Progenitor cell of endocrine pancreas (in vitro differentiated cells): ENCODE data around the gene MAP3K8. TPM values are rescaled to one million over a fixed set of nuclear protein-coding genes. Genes with fewer than 3 reads are reported as not detected.

Experiments
- DNase-seq: peaks from one replicate; pipeline ENCODE4 v3.0.0; 2021; ENCODE audit warnings: low spot score; ENCODE audit not compliant: unreplicated experiment
- H3K27ac Mint-ChIP-seq: 2 replicates; pipeline ENCODE4 v1.8.0; 2021; ENCODE audit warnings: mild to moderate bottlenecking, moderate library complexity, mixed read lengths
- H3K27me3 Mint-ChIP-seq: 2 replicates; pipeline ENCODE4 v1.8.0; 2021; ENCODE audit warnings: mixed read lengths
- H3K36me3 Mint-ChIP-seq: 2 replicates; pipeline ENCODE4 v1.8.0; 2022; ENCODE audit warnings: mixed read lengths; ENCODE audit not compliant: insufficient read depth
- H3K4me1 Mint-ChIP-seq: 2 replicates; pipeline ENCODE4 v1.8.0; 2021; ENCODE audit warnings: low read depth, mixed read lengths
- H3K4me3 Mint-ChIP-seq: 2 replicates; pipeline ENCODE4 v1.8.0; 2021; ENCODE audit warnings: low read depth, mild to moderate bottlenecking, moderate library complexity, mixed read lengths
- H3K9me3 Mint-ChIP-seq: 2 replicates; pipeline ENCODE4 v1.8.0; 2021; ENCODE audit warnings: low read depth, mixed read lengths
- total RNA-seq: library from RNA; stranded (reverse); gene quantifications from 2 replicates; pipeline ENCODE4 v1.2.1, GENCODE V29; 2021
- TF ChIP-seq, protein P1 (sequence below): fragments of 200-600 bp; sonication (generic); IDR thresholded peaks from one replicate; pipeline ENCODE4 v1.5.0; 2021; ENCODE audit warnings: antibody characterized with exemption, mild to moderate bottlenecking; ENCODE audit not compliant: unreplicated experiment

MAP3K8 gene
- total RNA-seq, 1 donor from 2014 or later, result 16.8 TPM

DNA sequence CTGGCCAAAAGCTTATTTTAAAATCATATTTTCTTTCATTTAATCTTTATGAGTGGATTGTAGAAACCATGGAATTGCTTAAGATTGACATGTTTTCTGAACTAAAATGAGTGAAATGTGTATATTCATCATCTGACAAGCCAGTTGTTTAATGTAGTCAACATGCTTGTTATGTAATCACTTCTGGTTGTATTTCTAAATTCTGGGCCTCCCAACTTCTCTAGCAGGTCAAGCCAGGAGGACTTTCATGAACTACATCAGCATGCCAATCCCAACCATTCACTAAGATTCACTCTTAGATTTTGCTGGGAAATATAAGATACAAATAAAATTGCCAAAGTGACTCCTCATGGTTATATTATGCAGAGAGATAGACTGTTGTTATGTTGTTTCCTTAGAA is 21.1 kb upstream of the MAP3K8 start:
- TF ChIP-seq, protein P1, sequence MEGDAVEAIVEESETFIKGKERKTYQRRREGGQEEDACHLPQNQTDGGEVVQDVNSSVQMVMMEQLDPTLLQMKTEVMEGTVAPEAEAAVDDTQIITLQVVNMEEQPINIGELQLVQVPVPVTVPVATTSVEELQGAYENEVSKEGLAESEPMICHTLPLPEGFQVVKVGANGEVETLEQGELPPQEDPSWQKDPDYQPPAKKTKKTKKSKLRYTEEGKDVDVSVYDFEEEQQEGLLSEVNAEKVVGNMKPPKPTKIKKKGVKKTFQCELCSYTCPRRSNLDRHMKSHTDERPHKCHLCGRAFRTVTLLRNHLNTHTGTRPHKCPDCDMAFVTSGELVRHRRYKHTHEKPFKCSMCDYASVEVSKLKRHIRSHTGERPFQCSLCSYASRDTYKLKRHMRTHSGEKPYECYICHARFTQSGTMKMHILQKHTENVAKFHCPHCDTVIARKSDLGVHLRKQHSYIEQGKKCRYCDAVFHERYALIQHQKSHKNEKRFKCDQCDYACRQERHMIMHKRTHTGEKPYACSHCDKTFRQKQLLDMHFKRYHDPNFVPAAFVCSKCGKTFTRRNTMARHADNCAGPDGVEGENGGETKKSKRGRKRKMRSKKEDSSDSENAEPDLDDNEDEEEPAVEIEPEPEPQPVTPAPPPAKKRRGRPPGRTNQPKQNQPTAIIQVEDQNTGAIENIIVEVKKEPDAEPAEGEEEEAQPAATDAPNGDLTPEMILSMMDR, result no peak
- Mint-ChIP-seq H3K36me3 (no peaks in the 10 kb centered on the region), H3K27me3 (no peaks in the 10 kb centered on the region), H3K9me3 (no peaks in the 10 kb centered on the region), H3K4me3 (no peak overlapping the region), H3K4me1 (peaks cover under 1% of the 10 kb centered on the region), H3K27ac (no peak overlapping the region)
- no peak for DNase-seq

DNA sequence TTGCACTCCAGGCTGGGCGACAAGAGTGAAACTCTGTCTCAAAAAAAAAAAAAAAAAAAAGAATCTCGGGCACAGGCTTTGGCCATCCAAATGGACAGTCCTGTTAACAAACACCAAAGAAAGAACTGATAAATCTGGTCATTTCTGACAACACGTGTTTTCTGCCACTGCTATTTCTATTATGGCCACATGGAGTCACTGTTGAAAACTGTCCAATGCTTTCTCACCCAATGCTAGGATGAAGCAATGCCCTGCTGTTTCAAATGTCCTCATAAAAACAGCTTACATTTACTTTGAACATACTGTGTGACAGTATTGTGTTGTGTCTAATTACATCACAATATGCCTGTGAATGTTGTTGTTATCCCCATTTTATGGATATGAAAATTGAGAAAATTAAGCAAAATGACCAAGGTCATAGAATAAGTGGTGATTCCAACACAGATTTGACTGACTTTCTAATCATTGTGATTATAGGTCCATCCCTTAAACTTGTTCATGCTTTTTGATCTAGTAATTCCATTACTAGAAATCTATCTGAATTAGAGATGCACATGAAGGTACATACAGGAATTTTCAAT is 19.9 kb upstream of the MAP3K8 start:
- Mint-ChIP-seq H3K27ac (no peak overlapping the region), H3K4me3 (no peak overlapping the region), H3K36me3 (no peaks in the 10 kb centered on the region), H3K9me3 (no peaks in the 10 kb centered on the region), H3K4me1 (peaks cover 8% of the 10 kb centered on the region), H3K27me3 (no peaks in the 10 kb centered on the region)
- TF ChIP-seq, protein P1, result peak; percentile 72
- DNase-seq, result no peak

DNA sequence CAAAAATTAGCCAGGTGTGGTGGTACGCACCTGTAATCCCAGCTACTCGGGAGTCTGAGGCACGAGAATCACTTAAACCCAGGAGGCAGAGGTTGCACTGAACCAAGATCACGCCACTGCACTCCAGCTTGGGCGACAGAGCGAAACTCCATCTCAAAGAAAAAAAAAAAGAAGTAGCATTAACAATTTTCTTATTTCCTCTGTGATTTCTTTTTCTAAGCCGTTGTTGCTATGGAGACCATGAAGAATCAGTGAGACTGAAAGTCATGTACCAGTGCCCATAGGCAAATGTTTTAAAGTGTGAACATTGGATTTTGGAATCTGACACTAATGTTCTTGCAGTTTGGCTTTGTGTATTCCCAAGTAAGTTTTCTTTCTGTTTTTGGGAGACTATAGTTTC is 18.4 kb upstream of the MAP3K8 start:
- TF ChIP-seq, protein P1, result no peak

DNA sequence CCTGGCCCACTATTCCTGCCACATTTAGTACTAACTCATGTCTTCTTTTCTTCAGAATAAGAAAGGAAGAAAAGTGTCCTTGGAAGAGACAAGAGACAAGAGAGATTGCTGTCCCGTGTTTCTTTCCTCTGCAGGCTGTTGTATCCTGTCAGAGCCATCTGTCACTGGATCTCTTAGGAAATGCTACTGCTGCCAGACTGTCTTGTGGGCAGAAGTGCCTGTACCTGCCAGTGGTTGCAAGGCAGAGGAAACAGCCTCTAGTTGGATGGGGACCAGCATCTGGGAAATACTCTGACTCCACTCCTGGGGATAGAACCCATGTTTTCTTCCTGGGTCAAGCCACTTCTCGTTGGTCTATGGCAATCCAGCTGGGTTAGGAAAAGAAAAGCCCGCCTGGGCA is 16.7 kb upstream of the MAP3K8 start:
- Mint-ChIP-seq H3K36me3 (no peaks in the 10 kb centered on the region), H3K27me3 (no peaks in the 10 kb centered on the region), H3K4me3 (no peak overlapping the region), H3K9me3 (no peaks in the 10 kb centered on the region), H3K27ac (no peak overlapping the region), H3K4me1 (peaks cover 11% of the 10 kb centered on the region)
- no peak for DNase-seq
- TF ChIP-seq, protein P1, result no peak

More for the DNA sequence above, 18.4 kb upstream of the MAP3K8 start:
- Mint-ChIP-seq H3K4me1 (peaks cover 11% of the 10 kb centered on the region), H3K4me3 (no peak overlapping the region), H3K36me3 (no peaks in the 10 kb centered on the region), H3K9me3 (no peaks in the 10 kb centered on the region), H3K27me3 (no peaks in the 10 kb centered on the region), H3K27ac (no peak overlapping the region)
- no peak for DNase-seq

DNA sequence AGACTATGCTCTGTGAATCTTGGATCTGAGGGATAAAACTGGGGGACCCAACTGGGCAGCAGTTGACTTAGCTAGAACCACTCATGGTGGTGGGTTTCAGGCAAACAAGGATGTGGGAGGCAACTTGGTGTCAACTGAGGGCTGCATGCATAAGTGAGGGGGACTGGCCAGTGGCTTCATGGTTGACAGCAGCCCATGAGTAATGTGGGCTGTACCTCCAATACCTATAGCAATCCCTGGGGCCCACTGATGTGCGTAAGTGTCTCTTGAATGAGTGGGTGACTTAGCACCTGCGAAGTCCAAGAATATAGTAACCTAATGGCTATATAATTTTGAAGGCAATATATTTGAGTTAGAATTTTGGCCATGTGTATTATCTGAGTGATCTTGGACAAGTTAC is 13.7 kb upstream of the MAP3K8 start:
- no peaks in the 10 kb centered on the region for H3K36me3 Mint-ChIP-seq
- H3K9me3 Mint-ChIP-seq, result no peaks in the 10 kb centered on the region
- TF ChIP-seq, protein P1, result no peak
- no peaks in the 10 kb centered on the region for H3K27me3 Mint-ChIP-seq
- H3K4me1 Mint-ChIP-seq, result peaks cover 19% of the 10 kb centered on the region
- H3K27ac Mint-ChIP-seq, result no peak overlapping the region
- no peak for DNase-seq
- H3K4me3 Mint-ChIP-seq, result no peak overlapping the region
